Ascending aorta (tissue), 2 donors: ENCODE results near the gene COL9A1. TPM values are rescaled to one million over a fixed set of nuclear protein-coding genes. Genes with fewer than 3 reads are reported as not detected.
"Not testable (repeated sequence)": the region's sequence is repeated elsewhere in the genome, so short reads cannot be mapped to it uniquely, and the experiment has no call there.

Experiments
- DNase-seq, 2 donors: peaks; one replicate each; pipeline ENCODE4 v3.0.0-alpha.2; 2019; ENCODE audit warnings: low spot score in 2 of 2
- H3K27ac ChIP-seq, 2 donors: fragments of 200-600 bp; sonication (generic); one replicate each; pipeline ENCODE4 v1.5.1; 2016 to 2017; ENCODE audit warnings: mild to moderate bottlenecking in 1 of 2
- H3K27me3 ChIP-seq: fragments of 200-600 bp; sonication (generic); one replicate; pipeline ENCODE4 v1.5.1; 2017
- H3K36me3 ChIP-seq, 2 donors: fragments of 200-600 bp; sonication (generic); one replicate each; pipeline ENCODE4 v1.5.1; 2016
- H3K4me1 ChIP-seq, 2 donors: fragments of 200-600 bp; sonication (generic); one replicate each; pipeline ENCODE4 v1.5.1; 2016 to 2017; ENCODE audit warnings: mild to moderate bottlenecking in 1 of 2
- H3K4me3 ChIP-seq, 2 donors: fragments of 200-600 bp; sonication (generic); one replicate each; pipeline ENCODE4 v1.5.1; 2016 to 2017; ENCODE audit warnings: mild to moderate bottlenecking in 1 of 2
- H3K9me3 ChIP-seq, 2 donors: fragments of 200-600 bp; sonication (generic); one replicate each; pipeline ENCODE4 v1.5.1; 2016
- intact Hi-C: fragments of 100-400 bp; cut with DNase I; formaldehyde crosslinking; loops from one replicate; pipeline ENCODE4 v1.15.1; 2023
- total RNA-seq: library from RNA; depleted of rRNA; stranded (reverse); fragments of >200 nt; gene quantifications from one replicate; pipeline ENCODE4 v1.1.0, GENCODE V29; 2016
- TF ChIP-seq, protein P1 (sequence below), 3 experiments: fragments of 200-600 bp in 2 of 3; fragments of 450-650 bp in 1 of 3; sonication (generic) in 2 of 3; IDR thresholded peaks; one replicate each; pipeline ENCODE4 v1.5.1; 2016 to 2019; ENCODE audit warnings: antibody characterized with exemption in 3 of 3, mild to moderate bottlenecking in 1 of 3, moderate library complexity in 1 of 3

The COL9A1 gene
- total RNA-seq, 1 donor from 2014 or later, result 0.21 TPM

DNA sequence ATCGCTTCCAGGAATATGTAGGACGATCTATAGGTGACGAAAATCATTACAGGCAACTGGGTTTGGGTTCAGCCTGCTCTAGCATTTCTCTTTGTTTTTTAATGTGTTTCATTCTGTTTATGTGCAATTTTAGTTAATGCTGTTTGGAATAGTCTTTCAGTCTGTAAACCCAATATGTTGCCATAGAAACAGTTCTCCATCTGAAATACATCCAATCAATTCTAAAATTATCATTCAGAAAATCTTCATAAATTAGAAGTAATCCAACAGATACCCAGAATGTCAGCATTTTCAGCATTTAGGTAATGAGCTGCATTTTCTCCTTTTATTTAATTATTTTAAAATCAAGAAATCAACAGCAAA lies 34.8 kb upstream of the COL9A1 start:
- Histone ChIP-seq H3K27me3 (no peaks in the 10 kb centered on the region), H3K4me1 (no peaks in the 10 kb centered on the region), H3K36me3 (no peaks in the 10 kb centered on the region), H3K4me3 (no peak overlapping the region), H3K9me3 (peaks cover 0 to 4% of the 10 kb centered on the region in 2 donors), H3K27ac (no peak overlapping the region)
- DNase-seq, result no peak
- intact Hi-C loops, result no loop called here
- TF ChIP-seq, protein P1, sequence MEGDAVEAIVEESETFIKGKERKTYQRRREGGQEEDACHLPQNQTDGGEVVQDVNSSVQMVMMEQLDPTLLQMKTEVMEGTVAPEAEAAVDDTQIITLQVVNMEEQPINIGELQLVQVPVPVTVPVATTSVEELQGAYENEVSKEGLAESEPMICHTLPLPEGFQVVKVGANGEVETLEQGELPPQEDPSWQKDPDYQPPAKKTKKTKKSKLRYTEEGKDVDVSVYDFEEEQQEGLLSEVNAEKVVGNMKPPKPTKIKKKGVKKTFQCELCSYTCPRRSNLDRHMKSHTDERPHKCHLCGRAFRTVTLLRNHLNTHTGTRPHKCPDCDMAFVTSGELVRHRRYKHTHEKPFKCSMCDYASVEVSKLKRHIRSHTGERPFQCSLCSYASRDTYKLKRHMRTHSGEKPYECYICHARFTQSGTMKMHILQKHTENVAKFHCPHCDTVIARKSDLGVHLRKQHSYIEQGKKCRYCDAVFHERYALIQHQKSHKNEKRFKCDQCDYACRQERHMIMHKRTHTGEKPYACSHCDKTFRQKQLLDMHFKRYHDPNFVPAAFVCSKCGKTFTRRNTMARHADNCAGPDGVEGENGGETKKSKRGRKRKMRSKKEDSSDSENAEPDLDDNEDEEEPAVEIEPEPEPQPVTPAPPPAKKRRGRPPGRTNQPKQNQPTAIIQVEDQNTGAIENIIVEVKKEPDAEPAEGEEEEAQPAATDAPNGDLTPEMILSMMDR (IDR thresholded peaks at IDR 0.05), result no peak

DNA sequence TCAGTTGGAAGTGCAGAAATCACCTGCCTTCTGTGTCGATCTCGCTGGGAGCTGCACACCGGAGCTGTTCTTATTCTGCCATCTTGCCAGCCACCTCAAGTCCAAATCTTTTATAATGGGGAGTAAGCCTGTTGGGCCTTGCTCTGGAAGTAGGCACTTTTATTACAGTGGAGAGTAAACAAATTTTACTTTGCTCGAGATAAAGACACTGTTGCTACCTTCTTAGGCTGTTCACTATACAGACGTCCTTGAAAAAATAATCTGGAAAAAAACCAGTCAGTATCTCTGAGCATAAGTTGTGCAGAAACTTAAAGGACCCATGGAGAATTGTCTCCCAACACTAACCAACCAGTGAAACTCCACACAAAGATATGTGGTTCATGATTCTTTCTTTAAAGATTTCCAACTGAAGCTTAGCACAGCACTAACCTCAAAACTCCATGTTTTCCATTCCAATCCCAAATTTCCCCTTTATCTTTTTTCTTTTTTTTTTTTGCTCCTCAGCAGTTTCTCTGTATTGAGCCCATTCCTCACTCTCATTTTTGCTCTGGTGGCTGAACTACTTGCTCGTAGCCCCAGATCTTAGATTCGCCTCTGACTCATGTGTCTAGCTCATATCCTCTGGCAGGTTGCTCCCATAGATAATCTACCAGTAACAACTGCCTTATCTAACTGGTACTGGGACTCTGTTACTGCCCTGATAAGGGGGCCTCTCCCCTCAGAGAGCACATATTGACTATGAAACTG lies 34.3 kb upstream of the COL9A1 start:
- no peak for DNase-seq
- peaks cover 0 to 4% of the 10 kb centered on the region in 2 donors for H3K9me3 ChIP-seq
- H3K4me3 ChIP-seq, result no peak overlapping the region
- no peak overlapping the region for H3K27ac ChIP-seq
- TF ChIP-seq, protein P1 (IDR thresholded peaks at IDR 0.05), result no peak
- no peaks in the 10 kb centered on the region for H3K4me1 ChIP-seq
- no peaks in the 10 kb centered on the region for H3K27me3 ChIP-seq
- H3K36me3 ChIP-seq, result no peaks in the 10 kb centered on the region
- intact Hi-C loops, result no loop called here

DNA sequence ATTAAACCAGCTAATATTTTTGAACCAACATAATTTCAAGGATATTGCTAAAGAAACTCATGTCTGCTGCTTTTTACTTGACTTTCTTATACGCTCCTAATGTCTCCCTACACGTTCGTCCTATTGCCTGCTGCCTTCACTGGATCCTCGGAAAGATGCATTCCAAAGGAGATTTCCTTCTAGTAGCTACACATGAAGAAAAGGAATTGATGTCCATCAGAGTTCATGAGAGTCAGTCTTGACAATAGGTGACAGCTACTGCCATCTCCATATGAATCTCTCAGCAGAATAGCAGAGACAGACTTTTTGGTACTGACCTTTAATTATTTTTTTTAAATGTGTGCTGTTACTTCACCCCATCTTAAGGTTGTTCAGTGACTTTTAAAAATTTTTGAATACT lies 24.2 kb upstream of the COL9A1 start:
- H3K4me1 ChIP-seq, result no peaks in the 10 kb centered on the region
- no peak overlapping the region for H3K27ac ChIP-seq
- no peaks in the 10 kb centered on the region for H3K27me3 ChIP-seq
- no peaks in the 10 kb centered on the region for H3K36me3 ChIP-seq
- DNase-seq, result no peak
- intact Hi-C loops, result no loop called here
- TF ChIP-seq, protein P1 (IDR thresholded peaks at IDR 0.05), result no peak
- H3K4me3 ChIP-seq, result no peak overlapping the region
- no peaks in the 10 kb centered on the region for H3K9me3 ChIP-seq

DNA sequence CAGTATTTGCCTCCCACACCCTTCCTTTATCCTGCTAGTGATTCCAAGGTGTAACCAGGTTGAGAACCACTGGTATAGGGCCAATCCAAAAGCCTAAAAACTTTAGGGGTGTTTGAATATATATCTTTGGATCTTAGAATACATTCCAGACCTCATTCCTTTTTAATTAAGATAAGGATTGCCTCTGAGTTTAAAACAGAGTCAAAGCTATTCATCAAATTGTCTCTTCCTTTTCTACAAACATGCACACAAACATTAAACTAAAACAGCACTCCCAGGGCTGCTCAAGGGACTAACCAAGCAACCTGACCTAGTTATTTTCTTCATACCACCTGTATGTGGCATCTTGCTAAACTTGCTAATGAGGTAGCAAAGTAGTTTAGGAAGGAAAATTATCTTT lies 22.1 kb upstream of the COL9A1 start:
- TF ChIP-seq, protein P1 (IDR thresholded peaks at IDR 0.05), result no peak
- H3K27ac ChIP-seq, result no peak overlapping the region
- intact Hi-C loops, result no loop called here

DNA sequence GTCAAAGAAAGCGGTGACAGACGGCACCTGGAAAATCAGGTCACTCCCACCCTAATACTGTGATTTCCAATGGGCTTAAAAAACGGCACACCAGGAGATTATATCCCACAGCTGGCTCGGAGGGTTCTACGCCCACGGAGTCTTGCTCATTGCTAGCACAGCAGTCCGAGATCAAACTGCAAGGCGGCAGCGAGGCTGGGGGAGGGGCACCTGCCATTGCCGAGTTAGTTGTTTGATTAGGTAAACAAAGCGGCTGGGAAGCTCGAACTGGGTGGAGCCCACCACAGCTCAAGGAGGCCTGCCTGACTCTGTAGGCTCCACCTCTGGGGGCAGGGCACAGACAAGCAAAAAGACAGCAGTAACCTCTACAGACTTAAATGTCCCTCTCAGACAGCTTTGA lies 14.9 kb upstream of the COL9A1 start:
- H3K27ac ChIP-seq, H3K27me3 ChIP-seq, H3K4me1 ChIP-seq, H3K36me3 ChIP-seq, H3K9me3 ChIP-seq, DNase-seq, intact Hi-C loops, H3K4me3 ChIP-seq: not testable (repeated sequence)

More for the DNA sequence above, 22.1 kb upstream of the COL9A1 start:
- Histone ChIP-seq H3K4me3 (no peak overlapping the region), H3K4me1 (no peaks in the 10 kb centered on the region), H3K9me3 (no peaks in the 10 kb centered on the region), H3K27me3 (no peaks in the 10 kb centered on the region), H3K36me3 (no peaks in the 10 kb centered on the region)
- DNase-seq, result no peak

DNA sequence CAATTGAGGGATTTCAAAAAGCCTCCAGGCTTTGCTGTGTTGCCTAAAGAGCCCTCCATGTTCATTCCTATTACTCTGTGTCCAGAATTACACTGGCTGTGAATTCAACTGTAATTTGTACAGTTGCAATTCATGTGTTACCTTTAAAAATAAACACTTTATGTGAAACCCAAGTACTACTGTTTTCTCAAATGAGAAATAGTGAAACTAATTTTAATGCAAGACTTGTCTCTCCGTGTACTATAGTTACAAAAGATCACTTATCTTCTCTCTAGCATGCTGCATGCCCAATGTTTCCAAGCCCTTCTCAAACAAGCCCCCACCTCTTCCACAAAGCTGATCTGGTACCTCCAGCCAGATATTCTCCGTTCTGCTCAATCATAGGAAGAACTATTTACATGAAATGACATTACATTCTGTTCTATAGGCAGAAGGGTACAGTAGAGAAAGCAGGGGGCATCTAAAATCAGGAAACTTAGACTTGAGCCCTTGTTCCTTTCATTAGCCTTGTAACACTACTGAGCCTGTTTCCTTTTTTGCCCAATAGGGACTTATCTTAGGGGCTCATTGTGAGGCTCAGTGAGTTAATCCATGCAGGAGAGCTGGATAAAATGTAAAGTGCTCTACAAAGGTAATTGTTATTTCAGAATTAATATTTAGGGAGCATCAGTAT lies 12.3 kb upstream of the COL9A1 start:
- DNase-seq, result no peak
- Histone ChIP-seq H3K9me3 (no peaks in the 10 kb centered on the region), H3K27ac (no peak overlapping the region), H3K36me3 (no peaks in the 10 kb centered on the region), H3K4me3 (no peak overlapping the region), H3K4me1 (no peaks in the 10 kb centered on the region), H3K27me3 (no peaks in the 10 kb centered on the region)
- intact Hi-C loops, result no loop called here
- TF ChIP-seq, protein P1 (IDR thresholded peaks at IDR 0.05), result no peak
